Inflammatory macrophage (primary cell): ENCODE measurements around the gene MRM3.
"Not testable (repeated sequence)": the region's sequence is repeated elsewhere in the genome, so short reads cannot be mapped to it uniquely, and the experiment has no call there.

ENCODE experiments used
- DNase-seq, 2 donors: peaks; one replicate each; pipeline ENCODE4 v3.0.0-alpha.2; 2020 to 2022

MRM3 gene

GRCh38 chr17:796609-797008 lies 14.5 kb downstream of the MRM3 start:
- no peak for DNase-seq

GRCh38 chr17:797236-797840 lies 15.2 kb downstream of the MRM3 start:
- no peak for DNase-seq

- no peak for DNase-seq
These were observed 16.1 kb downstream of the MRM3 start for GRCh38 chr17:798246-798645.

- no peak for DNase-seq
These were observed 17.1 kb downstream of the MRM3 start for GRCh38 chr17:799261-799660.

GRCh38 chr17:800446-801242 lies 18.5 kb downstream of the MRM3 start:
- DNase-seq = no peak

GRCh38 chr17:801660-802059 lies 19.5 kb downstream of the MRM3 start:
- DNase-seq = no peak

- DNase-seq = no peak
These were observed 20.3 kb downstream of the MRM3 start for GRCh38 chr17:802481-802880.

- DNase-seq = no peak
These were observed 21.0 kb downstream of the MRM3 start for GRCh38 chr17:802901-803881.

- no peak for DNase-seq
These were observed 22.6 kb downstream of the MRM3 start for GRCh38 chr17:804541-805435.

- not testable (repeated sequence) for DNase-seq
These were observed 23.7 kb downstream of the MRM3 start for GRCh38 chr17:805886-806285.

- no peak for DNase-seq
These were observed 24.2 kb downstream of the MRM3 start for GRCh38 chr17:806346-806745.

- DNase-seq = no peak
These were observed 24.8 kb downstream of the MRM3 start for GRCh38 chr17:806781-807522.

GRCh38 chr17:807523-808294 lies 25.6 kb downstream of the MRM3 start:
- DNase-seq = no peak

GRCh38 chr17:811051-811784 lies 29.1 kb downstream of the MRM3 start:
- DNase-seq = no peak

GRCh38 chr17:812638-813204 lies 30.6 kb downstream of the MRM3 start:
- DNase-seq = no peak

- no peak for DNase-seq
These were observed 32.2 kb downstream of the MRM3 start for GRCh38 chr17:814371-814770.

- DNase-seq = no peak
These were observed 37.1 kb downstream of the MRM3 start for GRCh38 chr17:819251-819650.

GRCh38 chr17:823501-823902 lies 41.3 kb downstream of the MRM3 start:
- no peak for DNase-seq

GRCh38 chr17:824378-824777 lies 42.2 kb downstream of the MRM3 start:
- no peak for DNase-seq

- no peak for DNase-seq
These were observed 43.1 kb downstream of the MRM3 start for GRCh38 chr17:825216-825615.
